ENCODE measurements around the gene CETP. TPM values are rescaled to one million over a fixed set of nuclear protein-coding genes. Genes with fewer than 3 reads are reported as not detected.

The CETP gene
- polyA plus RNA-seq (ENCODE audit: insufficient read length), result 10.2 TPM
- long read RNA-seq, donor 1, transcript CETP-201 (16 exons, 1,791 nt), result major isoform, 7 of 7 reads
- long read RNA-seq, donor 1, partial matches to known transcripts, result 0 of 7 reads
- long read RNA-seq, donor 1, other reads (novel, unspliced or antisense), result 0 of 7 reads
- long read RNA-seq, donor 2, partial matches to known transcripts, result 0 of 1 reads
- long read RNA-seq, donor 2, other reads (novel, unspliced or antisense), result 0 of 1 reads
- long read RNA-seq, donor 3, result 0 reads
- long read RNA-seq, donor 4, result 0 reads
- long read RNA-seq, donor 5, partial matches to known transcripts, result 0 of 4 reads
- long read RNA-seq, donor 5, other reads (novel, unspliced or antisense), result 0 of 4 reads
- long read RNA-seq, donor 6, partial matches to known transcripts, result 0 of 4 reads
- long read RNA-seq, donor 6, other reads (novel, unspliced or antisense), result 0 of 4 reads
- long read RNA-seq, donor 7, partial matches to known transcripts, result 0 of 4 reads
- long read RNA-seq, donor 7, other reads (novel, unspliced or antisense), result 0 of 4 reads
- long read RNA-seq, donor 8, result 0 reads

- no peak for DNase-seq
Measured at GRCh38 chr16:56961851-56962281, at the start of gene CETP. Gene CETP (plus strand): TSS chr16:56961950. CDS start chr16:56961980, 30 bp downstream.

DNA sequence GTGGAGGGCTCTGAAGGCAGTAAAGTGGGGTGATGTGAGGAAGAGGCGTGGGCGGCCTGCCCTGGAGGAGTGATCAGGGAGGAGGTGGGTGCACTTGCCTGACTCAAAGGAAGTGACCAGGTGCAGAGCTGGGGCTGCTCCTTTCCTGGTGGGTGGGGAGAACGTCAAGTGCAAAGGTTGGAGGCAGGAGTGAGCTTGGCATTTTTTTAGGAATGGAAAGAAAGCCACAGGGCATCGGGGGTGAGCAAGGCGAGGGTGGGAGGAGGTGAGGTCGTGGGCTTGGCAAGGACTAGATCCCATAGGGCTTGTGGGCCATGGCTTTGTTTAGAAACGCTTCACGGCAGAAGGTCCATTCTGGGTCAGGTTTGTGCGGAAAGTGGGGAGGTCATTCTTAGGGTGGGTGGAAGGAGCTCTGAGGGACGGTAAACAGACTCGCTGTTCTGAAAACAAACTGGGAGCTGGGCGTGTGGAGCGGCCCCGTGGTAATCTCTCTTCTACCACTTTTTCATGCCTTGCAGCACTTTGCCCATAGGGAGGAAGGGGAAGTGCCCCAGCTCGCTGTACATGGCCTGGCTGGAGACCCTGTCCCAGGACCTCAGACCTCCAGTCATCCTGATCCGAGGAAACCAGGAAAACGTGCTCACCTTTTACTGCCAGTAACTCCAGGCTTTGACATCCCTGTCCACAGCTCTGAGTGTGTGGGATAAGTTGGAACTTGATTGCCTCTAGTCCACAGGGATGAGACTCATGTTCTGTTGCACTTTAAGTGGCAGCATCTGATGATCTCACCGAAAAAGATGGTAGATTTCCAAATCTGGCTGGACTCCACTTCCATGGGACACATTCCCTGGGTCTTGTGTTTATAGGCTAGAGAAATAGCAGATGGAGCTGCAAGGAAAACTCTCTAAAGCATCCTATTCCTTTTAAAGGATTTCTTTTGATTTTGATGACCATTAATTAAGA, 48.7 kb upstream of the CETP start:
- no peak for DNase-seq

GRCh38 chr16:56914896-56915295, 46.9 kb upstream of the CETP start:
- DNase-seq, result no peak

GRCh38 chr16:56915336-56916119, 46.2 kb upstream of the CETP start:
- DNase-seq, result peak; percentile 75

DNA sequence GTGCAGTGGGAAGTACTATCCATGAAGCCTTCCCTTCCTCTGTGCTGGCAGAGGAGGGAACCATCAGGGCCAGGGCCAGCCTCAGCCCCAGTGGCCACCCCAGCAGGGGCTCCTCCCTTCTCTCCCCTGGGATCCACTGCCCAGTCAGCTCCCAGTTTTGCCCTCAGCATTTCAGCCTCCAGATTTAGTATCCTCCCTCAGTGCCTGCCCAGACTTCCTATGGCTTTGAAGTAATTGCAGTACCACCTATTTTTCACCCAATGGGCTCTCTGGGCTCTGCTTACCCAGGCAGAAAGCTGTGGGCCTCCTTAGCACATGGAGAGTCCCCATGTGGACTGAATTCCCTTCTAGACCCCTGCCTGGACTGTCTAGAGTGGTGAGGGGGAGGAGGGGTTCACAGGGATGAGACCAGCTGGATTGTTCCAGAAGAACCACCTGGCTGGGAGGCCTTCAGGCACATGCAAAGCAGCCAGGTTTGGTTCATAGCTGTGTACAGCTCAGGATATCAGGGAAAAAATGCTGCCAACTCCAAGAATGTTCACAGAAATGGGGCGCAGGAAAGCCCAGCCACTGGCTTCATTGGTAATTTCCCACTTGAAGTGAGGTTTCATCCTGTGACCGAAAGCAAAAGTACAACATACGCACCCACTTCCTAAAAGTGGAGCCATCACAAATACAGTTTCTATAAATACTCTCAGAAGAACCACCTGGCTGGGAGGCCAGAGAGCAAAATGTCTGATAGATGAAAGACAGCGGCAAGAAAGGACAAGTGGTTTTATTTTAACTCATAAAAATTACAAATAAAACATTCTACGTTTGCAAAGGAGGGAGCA, 45.0 kb upstream of the CETP start:
- no peak for DNase-seq

DNA sequence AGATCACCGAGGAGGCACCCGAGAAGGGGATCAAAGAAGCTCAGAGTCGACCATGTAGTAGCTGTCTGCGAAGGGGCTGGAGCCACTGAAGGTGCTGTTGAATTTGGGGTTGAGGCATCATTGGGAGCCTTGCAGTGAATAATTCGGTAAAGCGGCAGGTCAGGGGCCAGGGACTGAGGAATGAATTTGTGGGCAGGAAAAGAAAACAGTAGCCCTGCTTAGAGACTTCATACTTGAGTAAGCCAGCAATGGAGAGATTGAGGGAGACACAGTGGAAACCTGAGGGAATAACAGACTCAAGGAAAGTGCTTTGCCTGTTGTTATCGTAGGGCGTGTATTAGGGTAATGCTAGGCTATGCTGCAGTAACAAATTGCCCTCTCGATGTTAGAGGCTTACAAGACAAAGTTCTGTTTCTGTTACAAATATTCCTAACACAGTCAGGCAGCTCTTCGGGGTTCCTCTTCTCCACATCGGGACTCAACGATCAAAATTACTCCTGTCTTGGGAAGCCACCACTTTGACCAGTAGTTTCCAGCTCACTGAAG, 43.2 kb upstream of the CETP start:
- no peak for DNase-seq

DNA sequence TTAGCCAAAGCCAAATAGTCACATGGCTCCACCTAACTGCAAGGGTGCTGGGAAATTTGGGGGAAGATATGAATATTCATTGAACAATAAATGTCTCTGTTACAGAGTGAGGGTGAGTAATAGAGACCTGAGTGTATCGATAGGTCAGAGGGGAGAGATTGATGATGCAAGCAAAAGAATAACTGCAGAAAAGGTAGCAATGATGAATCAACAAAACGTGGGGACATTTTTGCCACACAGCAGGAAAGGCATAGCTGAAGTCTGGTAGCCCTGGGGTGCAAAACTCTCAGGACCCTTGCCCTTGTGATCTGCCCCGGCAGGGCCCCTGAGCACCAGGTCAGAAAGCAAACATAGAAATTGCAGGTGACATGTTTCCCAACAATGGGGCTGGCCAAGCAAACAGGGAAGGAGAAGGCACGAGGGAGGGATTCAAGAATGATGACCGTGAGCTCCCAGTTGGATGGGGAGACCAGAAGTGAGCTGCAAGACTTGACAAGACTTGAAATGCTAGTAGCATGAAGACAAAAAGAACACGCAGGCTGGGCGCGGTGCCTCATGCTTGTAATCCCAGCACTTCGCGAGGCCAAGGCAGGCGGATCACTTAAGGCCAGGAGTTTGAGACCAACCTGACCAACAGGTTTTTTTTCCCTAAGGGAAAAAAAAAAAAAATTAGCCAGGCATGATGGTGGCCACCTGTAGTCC, 42.5 kb upstream of the CETP start:
- no peak for DNase-seq

DNA sequence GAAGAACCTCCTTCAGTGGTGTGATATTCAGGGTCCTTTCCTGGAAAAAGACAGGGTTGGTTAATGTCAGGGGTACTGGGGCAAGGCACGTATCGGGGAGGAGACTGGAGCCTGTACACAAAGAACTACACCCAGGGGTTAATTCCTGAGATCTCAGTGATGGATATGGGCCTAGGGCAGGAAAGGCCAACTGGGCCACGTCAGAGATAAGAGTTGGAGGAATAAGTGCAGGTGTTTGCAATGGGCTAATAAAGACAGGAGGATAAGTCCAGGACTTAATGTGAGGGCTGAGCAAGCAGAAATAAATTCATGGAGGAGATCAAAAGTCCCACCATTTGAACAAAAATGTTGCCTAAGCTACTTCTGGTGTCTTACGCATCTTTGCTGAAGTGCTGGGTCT, 40.2 kb upstream of the CETP start:
- DNase-seq, result no peak

DNA sequence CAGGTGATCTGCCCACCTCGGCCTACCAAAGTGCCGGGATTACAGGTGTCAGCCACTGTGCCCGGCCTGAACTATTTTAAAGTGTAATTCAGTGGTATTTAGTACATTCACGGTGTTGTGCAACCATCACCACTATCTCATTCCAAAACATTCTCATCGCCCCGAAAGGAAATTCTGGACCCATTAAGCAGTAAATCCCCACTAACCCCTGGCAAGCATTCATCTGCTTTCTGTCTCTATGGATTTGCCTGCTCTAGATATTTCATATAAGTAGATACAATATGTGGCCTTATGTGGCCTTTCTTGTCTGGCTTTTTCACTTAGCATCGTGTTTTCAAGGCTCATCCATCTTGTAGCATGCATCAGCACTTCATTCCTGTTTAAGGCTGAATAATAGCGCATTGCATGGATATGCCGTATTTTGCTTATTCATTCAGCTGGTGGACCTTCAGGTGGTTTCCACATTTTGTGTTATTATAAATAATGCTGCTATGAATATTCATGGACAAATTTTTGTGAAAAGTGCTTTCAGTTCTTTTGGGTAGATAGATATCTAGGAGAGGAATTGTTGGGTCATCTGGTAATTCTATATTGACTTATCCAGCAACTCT, 38.2 kb upstream of the CETP start:
- DNase-seq, result no peak

DNA sequence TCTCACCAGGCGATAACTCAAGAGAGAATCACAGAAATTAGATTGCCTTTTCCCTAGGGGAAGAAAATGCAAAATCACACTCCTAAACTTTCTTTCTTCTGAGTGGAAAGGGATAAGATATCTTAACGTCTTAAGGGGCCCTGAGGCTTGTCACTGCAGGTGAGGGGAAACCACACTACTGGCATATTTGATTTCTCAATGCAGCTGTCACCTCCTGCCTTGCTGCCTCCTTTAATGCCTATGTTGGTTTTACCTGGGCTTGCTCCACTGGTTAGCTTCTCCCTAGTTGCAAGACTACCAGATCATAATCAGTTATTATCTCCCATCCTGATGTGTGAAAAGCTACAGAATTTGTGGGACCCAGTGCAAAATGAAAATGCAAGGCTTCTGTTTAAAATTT, 34.3 kb upstream of the CETP start:
- DNase-seq, result no peak

GRCh38 chr16:56929639-56930038, 32.1 kb upstream of the CETP start:
- DNase-seq, result no peak

DNA sequence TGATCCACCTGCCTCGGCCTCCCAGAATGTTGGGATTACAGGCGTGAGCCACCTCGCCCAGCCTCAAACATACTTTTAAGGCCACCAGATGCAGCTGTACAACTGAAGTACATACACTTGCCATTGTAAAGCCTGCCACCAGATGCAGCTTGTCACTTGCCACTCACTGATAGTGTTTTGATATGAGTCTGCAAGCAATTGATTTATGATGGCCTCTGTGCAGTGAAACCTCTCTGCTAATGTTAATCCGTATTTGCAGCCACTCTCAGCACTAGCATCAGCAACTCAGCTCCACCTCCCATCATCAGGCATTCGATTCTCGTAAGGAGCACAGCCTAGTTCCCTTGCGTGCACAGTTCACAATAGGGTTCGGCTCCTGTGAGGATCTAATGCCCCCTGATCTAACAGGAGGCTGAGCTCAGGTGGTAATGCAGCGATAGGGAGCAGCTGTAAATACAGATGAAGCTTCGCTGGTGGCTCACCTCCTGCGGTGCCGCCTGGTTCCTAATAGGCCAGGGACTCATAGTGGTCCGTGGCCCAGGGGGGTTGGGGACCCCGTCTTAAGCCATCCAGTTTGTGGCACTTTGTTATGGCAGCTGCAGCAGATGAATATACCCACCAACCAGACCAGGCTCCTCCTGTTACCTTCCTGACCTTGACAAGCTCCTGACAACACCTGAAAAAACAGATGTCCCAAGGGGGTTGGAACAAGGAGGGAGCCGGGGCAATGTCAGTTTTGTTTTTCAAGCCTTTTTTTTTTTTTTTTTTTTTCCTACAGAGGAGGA, 31.1 kb upstream of the CETP start:
- no peak for DNase-seq

GRCh38 chr16:56931271-56931891, 30.4 kb upstream of the CETP start:
- DNase-seq, result no peak

DNA sequence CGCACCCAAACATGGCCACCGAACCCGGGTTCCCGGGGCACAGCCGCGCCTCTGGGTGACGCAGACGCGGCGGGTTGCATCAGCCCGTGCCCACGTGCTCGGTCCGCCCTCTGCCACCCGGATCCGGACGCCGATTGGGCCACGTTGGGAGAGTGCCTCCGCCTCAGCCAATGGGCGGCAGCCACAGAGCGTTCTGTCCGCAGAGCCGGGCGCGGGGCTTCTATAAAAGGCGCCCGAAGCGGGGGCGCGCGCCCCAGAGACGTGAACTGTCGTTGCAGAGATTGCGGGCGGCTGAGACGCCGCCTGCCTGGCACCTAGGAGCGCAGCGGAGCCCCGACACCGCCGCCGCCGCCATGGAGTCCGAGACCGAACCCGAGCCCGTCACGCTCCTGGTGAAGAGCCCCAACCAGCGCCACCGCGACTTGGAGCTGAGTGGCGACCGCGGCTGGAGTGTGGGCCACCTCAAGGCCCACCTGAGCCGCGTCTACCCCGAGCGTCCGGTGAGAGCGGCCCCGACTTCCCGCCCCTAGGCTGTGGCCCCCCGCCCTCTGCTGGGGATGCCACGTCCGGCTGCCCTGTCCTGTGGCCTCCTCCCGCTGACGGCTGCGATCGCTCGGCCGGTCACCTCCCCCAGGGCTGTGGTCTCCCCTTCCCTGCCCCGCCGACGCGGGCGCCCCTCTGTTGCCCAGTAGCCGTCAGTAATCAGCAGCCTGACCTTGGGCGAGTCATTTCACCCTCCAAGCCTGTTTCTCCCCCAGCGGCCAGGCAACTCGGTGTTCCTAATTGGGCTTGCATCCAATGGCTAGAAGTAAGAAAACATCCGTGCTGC, 29.6 kb upstream of the CETP start, which contains the start of gene HERPUD1:
HERPUD1 (plus strand) TSS at position 251 of the 829 bp plus-strand sequence; CDS start at position 354, 103 bp downstream.
- DNase-seq, result peak; percentile 97

DNA sequence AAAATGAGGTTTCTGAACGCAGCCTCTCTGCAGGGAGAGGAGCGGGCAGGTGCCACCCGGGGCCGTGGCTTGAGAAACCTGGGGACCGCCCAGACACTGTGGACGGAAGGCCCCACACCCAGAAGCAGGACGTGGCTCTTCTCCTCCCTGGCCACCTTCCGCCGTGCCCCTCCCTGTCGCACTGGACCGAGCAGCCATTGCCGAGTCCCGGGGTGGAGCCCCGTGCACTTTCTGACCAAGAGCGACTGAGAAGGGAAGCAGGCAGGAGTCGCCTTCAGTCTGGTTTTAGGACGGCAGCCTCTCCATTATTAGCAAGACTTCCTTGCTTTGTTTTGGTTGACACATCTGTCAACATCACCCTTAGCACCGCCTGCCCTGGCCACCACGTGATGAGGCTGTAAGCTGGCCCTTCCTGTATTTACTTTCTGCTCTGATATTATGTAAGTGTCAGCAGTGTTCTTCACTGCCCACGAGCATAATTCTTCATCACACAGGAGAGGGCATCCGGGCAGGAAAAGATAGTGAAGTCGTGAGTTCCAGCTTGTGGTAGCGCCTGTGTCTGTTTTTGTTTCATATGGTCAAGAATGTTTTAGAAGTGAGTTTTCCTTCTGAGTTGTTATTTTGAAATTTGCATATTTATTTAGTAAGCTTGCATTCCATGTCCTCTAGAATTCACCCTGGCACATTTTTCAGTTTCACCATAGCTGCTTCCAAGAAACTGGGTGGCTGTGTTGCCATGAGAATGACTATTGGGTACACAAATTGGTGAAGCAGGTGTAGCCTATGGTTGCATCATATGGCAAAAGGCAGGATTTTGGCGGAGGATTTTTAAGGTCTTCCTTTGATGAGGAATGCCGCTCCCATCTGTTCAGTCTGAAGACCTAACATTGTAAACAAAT, 28.8 kb upstream of the CETP start:
- DNase-seq, result peak; percentile 50
